Activated CD4-positive, alpha-beta T cell treated with anti-CD3 and anti-CD28 coated beads, Interleukin-2, amount 50 U/mL, for 4 hours (primary cell): ENCODE measurements around the gene TMEM50A.
"Not testable (repeated sequence)": the region's sequence is repeated elsewhere in the genome, so short reads cannot be mapped to it uniquely, and the experiment has no call there.

Experiments used
- DNase-seq, 2 experiments: peaks; one replicate each; pipeline ENCODE4 v3.0.0-alpha.2; 2020

Gene TMEM50A

GRCh38 chr1:25338188-25338981 lies at the start of gene TMEM50A:
Gene TMEM50A (plus strand): TSS chr1:25338334. CDS start chr1:25340487, 2,153 bp downstream.
- peak; percentile 85 for DNase-seq

- not testable (repeated sequence) for DNase-seq
Observed at GRCh38 chr1:25288573-25289101, 49.5 kb upstream of the TMEM50A start.

- DNase-seq: not testable (repeated sequence)
Observed at GRCh38 chr1:25290043-25290442, 48.1 kb upstream of the TMEM50A start.

- not testable (repeated sequence) for DNase-seq
Observed at GRCh38 chr1:25293426-25293825, 44.7 kb upstream of the TMEM50A start.

GRCh38 chr1:25294889-25295826 lies 43.0 kb upstream of the TMEM50A start:
- not testable (repeated sequence) for DNase-seq

GRCh38 chr1:25296501-25296900 lies 41.6 kb upstream of the TMEM50A start:
- DNase-seq: not testable (repeated sequence)

- DNase-seq: not testable (repeated sequence)
Observed at GRCh38 chr1:25300729-25301128, 37.4 kb upstream of the TMEM50A start.

GRCh38 chr1:25302330-25302729 lies 35.8 kb upstream of the TMEM50A start:
- DNase-seq: not testable (repeated sequence)

- not testable (repeated sequence) for DNase-seq
Observed at GRCh38 chr1:25304936-25305335, 33.2 kb upstream of the TMEM50A start.

GRCh38 chr1:25308168-25308567 lies 30.0 kb upstream of the TMEM50A start:
- DNase-seq: not testable (repeated sequence)

GRCh38 chr1:25309085-25309484 lies 29.0 kb upstream of the TMEM50A start:
- not testable (repeated sequence) for DNase-seq

GRCh38 chr1:25309486-25309885 lies 28.6 kb upstream of the TMEM50A start:
- not testable (repeated sequence) for DNase-seq

- not testable (repeated sequence) for DNase-seq
Observed at GRCh38 chr1:25312806-25313470, 25.2 kb upstream of the TMEM50A start.

GRCh38 chr1:25320314-25320938 lies 17.7 kb upstream of the TMEM50A start:
- not testable (repeated sequence) for DNase-seq

GRCh38 chr1:25322127-25322526 lies 16.0 kb upstream of the TMEM50A start:
- not testable (repeated sequence) for DNase-seq

- DNase-seq: not testable (repeated sequence)
Observed at GRCh38 chr1:25324407-25324806, 13.7 kb upstream of the TMEM50A start.

- not testable (repeated sequence) for DNase-seq
Observed at GRCh38 chr1:25327864-25328790, 10.0 kb upstream of the TMEM50A start.

- DNase-seq: not testable (repeated sequence)
Observed at GRCh38 chr1:25328791-25329185, 9.3 kb upstream of the TMEM50A start.

GRCh38 chr1:25329336-25329735 lies 8.8 kb upstream of the TMEM50A start:
- DNase-seq: not testable (repeated sequence)

GRCh38 chr1:25329950-25330349 lies 8.2 kb upstream of the TMEM50A start:
- DNase-seq: not testable (repeated sequence)

- DNase-seq: not testable (repeated sequence)
Observed at GRCh38 chr1:25336922-25337354, 1.2 kb upstream of the TMEM50A start.
